ENCODE data around the gene ANP32A.

GRCh38 chr15:68846851-68847439 is 26.2 kb upstream of the ANP32A start:
- TF ChIP-seq CTCF (IDR thresholded peaks at IDR 0.05) (no peak), POLR2A (IDR thresholded peaks at IDR 0.05) (no peak)
